Gastrocnemius medialis (tissue), 4 donors: ENCODE measurements around the gene IGFALS. TPM values are rescaled to one million over a fixed set of nuclear protein-coding genes. Genes with fewer than 3 reads are reported as not detected.

Experiments used
- ATAC-seq, 2 donors: fragments of 150-250 bp; one replicate each; pipeline ENCODE4 v1.9.1; 2016
- DNase-seq, 2 donors: peaks; one replicate each; pipeline ENCODE4 v3.0.0-alpha.2; 2019
- H3K27ac ChIP-seq, 4 donors: fragments of 200-600 bp; sonication (generic); 1 replicate in 1 of 4; 2 replicates in 3 of 4; pipeline ENCODE4 v1.5.1; 2016 to 2018; ENCODE audit warnings: mild to moderate bottlenecking in 2 of 4, moderate library complexity in 1 of 4
- H3K27me3 ChIP-seq, 3 donors: fragments of 200-600 bp; sonication (generic) in 2 of 3; 1 replicate in 1 of 3; 2 replicates in 2 of 3; pipeline versions ENCODE4 v1.5.1 to v1.6.0; 2016 to 2019; ENCODE audit warnings: mild to moderate bottlenecking in 1 of 3, moderate library complexity in 1 of 3
- H3K36me3 ChIP-seq, 2 donors: fragments of 200-600 bp; sonication (generic) in 1 of 2; one replicate each; pipeline ENCODE4 v1.5.1; 2017 to 2018
- H3K4me1 ChIP-seq, 2 donors: fragments of 200-600 bp; sonication (generic) in 1 of 2; one replicate each; pipeline ENCODE4 v1.5.1; 2016 to 2017; ENCODE audit warnings: mild to moderate bottlenecking in 2 of 2
- H3K4me3 ChIP-seq, 4 donors: fragments of 200-600 bp; sonication (generic) in 3 of 4; 1 replicate in 1 of 4; 2 replicates in 3 of 4; pipeline ENCODE4 v1.5.1; 2016 to 2019; ENCODE audit warnings: mild to moderate bottlenecking in 2 of 4
- H3K9me3 ChIP-seq, 3 donors: fragments of 200-600 bp; sonication (generic) in 2 of 3; 1 replicate in 1 of 3; 2 replicates in 2 of 3; pipeline ENCODE4 v1.5.1; 2016 to 2019
- CTCF ChIP-seq, 5 experiments: fragments of 450-650 bp in 3 of 5; fragments of 200-600 bp in 2 of 5; sonication (generic) in 2 of 5; IDR thresholded peaks in 4 of 5; conservative IDR thresholded peaks in 1 of 5; 1 replicate in 4 of 5; 2 replicates in 1 of 5; pipeline ENCODE4 v1.5.1; 2016 to 2019; ENCODE audit warnings: antibody characterized with exemption in 5 of 5, mild to moderate bottlenecking in 3 of 5, moderate library complexity in 3 of 5
- POLR2A ChIP-seq, 2 donors: fragments of 450-650 bp; IDR thresholded peaks; one replicate each; pipeline ENCODE4 v1.6.1; 2017; ENCODE audit warnings: antibody characterized with exemption in 2 of 2, mild to moderate bottlenecking in 2 of 2, moderate library complexity in 2 of 2
- in situ Hi-C, 4 donors: fragments of 200-750 bp; cut with MboI; loops; one replicate each; pipeline versions ENCODE4 v1.15.0 to v1.8.0; 2017; ENCODE audit warnings: low sequenced_read_pairs in 4 of 4
- intact Hi-C: fragments of 100-400 bp; cut with DNase I; formaldehyde crosslinking; loops from one replicate; pipeline ENCODE4 v1.15.1; 2023; ENCODE audit warnings: low total_unique reads
- total RNA-seq, 4 donors: library from RNA; depleted of rRNA; stranded (reverse); fragments of >200 nt; gene quantifications; one replicate each; pipeline versions ENCODE4 v1.1.0 to v1.2.3, GENCODE V29; 2016

IGFALS gene
- total RNA-seq, 4 donors from 2014 or later, result 0.20 to 0.22 TPM; not detected in 2

- Histone ChIP-seq H3K4me1 (peaks cover 27 to 47% of the 10 kb centered on the region in 2 donors), H3K27ac (no peak overlapping the region), H3K27me3 (no peaks in the 10 kb centered on the region), H3K9me3 (no peaks in the 10 kb centered on the region), H3K4me3 (no peak overlapping the region), H3K36me3 (peaks cover 0 to 38% of the 10 kb centered on the region in 2 donors)
- DNase-seq (no peak), ATAC-seq (no peak)
- in situ Hi-C loops, result no loop called here
- TF ChIP-seq POLR2A (IDR thresholded peaks at IDR 0.05), result no peak
- intact Hi-C loops, result loop anchor here (10.0 kb wide), 1 partner anchor 439 kb away; the partner anchor contains the start of genes BRICD5 and PGP
Observed at GRCh38 chr16:1775846-1776671, 17.4 kb downstream of the IGFALS start.

DNA sequence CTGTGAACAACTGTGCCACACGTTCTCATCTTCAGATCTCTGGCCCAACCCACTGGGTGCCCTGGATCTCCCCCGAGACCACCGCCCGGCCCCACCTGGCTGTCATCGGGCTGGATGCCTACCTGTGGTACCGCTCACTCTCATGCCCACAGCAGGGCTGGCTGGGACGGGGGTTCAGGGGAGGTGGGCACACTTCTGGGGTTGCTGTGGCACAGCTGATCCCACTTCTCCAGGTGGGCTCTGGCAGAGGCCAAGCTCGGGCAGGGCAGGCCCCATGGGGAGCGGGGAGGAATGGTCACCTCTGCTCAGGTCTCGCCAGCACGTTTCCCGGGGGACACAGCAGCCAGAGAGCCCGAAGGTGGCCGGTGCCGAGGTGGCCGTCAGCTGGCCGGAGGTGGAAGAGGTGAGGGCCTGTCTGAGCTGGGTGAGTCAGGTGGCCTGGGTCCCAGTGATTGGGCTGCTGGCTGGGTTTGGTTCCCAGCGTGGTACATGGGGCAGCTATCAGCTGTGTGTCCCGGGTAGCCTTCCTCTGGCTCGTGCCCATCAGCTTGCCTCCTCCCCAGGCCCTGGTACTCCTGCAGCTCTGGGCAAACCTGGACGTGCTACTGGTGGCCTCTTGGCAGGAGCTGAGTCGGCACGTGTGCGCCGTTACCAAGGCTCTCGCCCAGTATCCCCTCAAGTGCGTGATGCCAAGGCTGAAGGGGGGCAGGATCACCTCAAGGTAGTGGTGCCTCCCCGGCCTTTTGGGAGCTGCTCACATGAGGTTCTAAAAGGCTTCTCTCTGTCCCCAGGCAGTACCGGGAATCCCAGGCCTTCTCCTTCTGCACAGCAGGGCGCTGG lies 18.3 kb downstream of the IGFALS start:
- H3K27ac ChIP-seq, result peak overlapping the region in 2 of 4 donors; percentile 93 to 99
- TF ChIP-seq POLR2A (IDR thresholded peaks at IDR 0.05) (no peak), CTCF (IDR thresholded peaks at IDR 0.05 in 4 of 5, conservative IDR thresholded peaks at IDR 0.05 in 1 of 5) (no peak)
- no peaks in the 10 kb centered on the region for H3K27me3 ChIP-seq
- peaks cover 0 to 30% of the 10 kb centered on the region in 2 donors for H3K36me3 ChIP-seq
- H3K4me1 ChIP-seq, result peaks cover 22 to 46% of the 10 kb centered on the region in 2 donors
- intact Hi-C loops, result loop anchor here (10.0 kb wide), 1 partner anchor 440 kb away; the partner anchor contains the start of genes BRICD5 and PGP
- DNase-seq (no peak), ATAC-seq (no peak)
- H3K4me3 ChIP-seq, result no peak overlapping the region
- no peaks in the 10 kb centered on the region for H3K9me3 ChIP-seq
- in situ Hi-C loops, result no loop called here

- Histone ChIP-seq H3K9me3 (no peaks in the 10 kb centered on the region), H3K4me1 (peaks cover 24 to 43% of the 10 kb centered on the region in 2 donors), H3K36me3 (peaks cover 0 to 24% of the 10 kb centered on the region in 2 donors), H3K27ac (peak overlapping the region; percentile 77 to 99 (median 94)), H3K27me3 (no peaks in the 10 kb centered on the region), H3K4me3 (peak overlapping the region in 3 of 4 donors; percentile 77 to 99 (median 81))
- ATAC-seq, result no peak
- in situ Hi-C loops (no loop called here), intact Hi-C loops (loop anchor here (10.0 kb wide), 1 partner anchor 440 kb away; the partner anchor contains the start of genes BRICD5 and PGP)
- DNase-seq, result no peak
- TF ChIP-seq POLR2A (IDR thresholded peaks at IDR 0.05) (no peak), CTCF (IDR thresholded peaks at IDR 0.05 in 4 of 5, conservative IDR thresholded peaks at IDR 0.05 in 1 of 5) (no peak)
Observed at GRCh38 chr16:1774448-1774780, 19.1 kb downstream of the IGFALS start.

DNA sequence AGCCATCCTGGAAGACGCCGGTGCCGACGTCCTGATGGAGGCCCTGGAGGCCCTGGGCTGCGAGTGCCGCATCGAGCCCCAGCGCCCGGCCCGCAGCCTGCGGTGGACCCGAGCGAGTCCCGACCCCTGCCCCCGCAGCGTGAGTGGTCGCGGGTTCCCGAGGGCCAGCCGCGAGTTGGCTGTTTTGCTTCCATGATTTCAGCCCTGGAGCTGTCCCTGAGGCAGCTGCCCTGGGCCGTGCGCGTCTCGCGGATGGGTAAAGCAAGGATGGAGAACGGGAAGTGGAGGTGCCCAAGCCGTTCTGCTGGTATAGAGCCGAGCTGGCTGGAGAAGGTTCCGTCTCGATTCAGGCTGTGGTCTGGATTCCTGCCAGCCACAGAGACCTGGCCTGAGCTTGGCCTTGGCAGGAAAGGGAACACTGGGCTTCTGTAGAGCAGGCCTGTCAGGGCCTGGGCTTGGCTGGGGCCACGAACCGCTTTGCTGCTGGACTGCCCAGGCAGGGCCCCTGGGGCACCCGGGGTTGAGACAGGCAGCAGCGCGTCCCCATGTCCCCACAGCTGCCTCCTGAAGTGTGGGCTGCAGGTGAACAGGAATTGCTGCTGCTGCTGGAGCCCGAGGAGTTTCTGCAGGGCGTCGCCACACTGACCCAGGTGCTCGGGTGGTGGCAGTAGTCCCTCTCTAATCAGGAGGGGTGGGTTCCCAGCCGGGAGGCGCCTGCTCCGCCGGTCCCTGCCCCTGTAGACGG lies 19.6 kb downstream of the IGFALS start:
- TF ChIP-seq CTCF (IDR thresholded peaks at IDR 0.05 in 4 of 5, conservative IDR thresholded peaks at IDR 0.05 in 1 of 5), result peak in 1 of 5 experiments; percentile 7
- TF ChIP-seq POLR2A (IDR thresholded peaks at IDR 0.05), result no peak
- Histone ChIP-seq H3K27ac (peak overlapping the region; percentile 77 to 99 (median 94)), H3K36me3 (peaks cover 0 to 24% of the 10 kb centered on the region in 2 donors), H3K4me1 (peaks cover 24 to 41% of the 10 kb centered on the region in 2 donors), H3K9me3 (no peaks in the 10 kb centered on the region), H3K27me3 (no peaks in the 10 kb centered on the region), H3K4me3 (peak overlapping the region; percentile 70 to 99 (median 79))
- DNase-seq (peak in 1 of 2 donors; percentile 54), ATAC-seq (peak; percentile 2 to 6)
- in situ Hi-C loops (no loop called here), intact Hi-C loops (loop anchor here (1.0 to 10.0 kb wide), 3 partner anchors 8 to 441 kb away; partner anchors contain the start of genes BRICD5, FAHD1, HAGH and NUBP2)
